CD1c-positive myeloid dendritic cell (primary cell): ENCODE data around the gene NCEH1.
"Not testable (repeated sequence)": the region's sequence is repeated elsewhere in the genome, so short reads cannot be mapped to it uniquely, and the experiment has no call there.

ENCODE experiments used
- DNase-seq: peaks from one replicate; pipeline ENCODE4 v3.0.0-alpha.2; 2016; ENCODE audit errors: extremely low spot score

Gene NCEH1

DNA sequence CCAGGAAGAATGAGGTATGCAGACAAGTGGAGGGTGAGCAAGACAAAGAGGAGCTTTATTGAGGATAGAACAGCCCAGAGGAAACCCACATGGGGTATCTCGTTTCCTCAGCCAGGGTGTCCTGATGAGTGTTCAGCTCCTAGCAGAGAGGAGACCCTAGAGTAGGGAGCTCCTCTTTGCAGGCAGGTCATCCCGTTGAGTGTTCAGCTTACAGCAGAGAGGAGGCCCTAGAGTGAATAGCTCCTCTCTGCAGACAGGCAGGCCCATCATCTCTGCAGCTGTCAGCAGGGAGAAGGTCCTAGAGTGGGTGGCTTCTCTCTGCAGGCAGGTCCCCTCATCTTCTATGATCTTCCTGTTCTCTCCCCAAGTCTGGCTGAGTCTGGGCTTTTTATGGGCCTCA, 97.0 kb downstream of the NCEH1 start:
- DNase-seq: no peak

DNA sequence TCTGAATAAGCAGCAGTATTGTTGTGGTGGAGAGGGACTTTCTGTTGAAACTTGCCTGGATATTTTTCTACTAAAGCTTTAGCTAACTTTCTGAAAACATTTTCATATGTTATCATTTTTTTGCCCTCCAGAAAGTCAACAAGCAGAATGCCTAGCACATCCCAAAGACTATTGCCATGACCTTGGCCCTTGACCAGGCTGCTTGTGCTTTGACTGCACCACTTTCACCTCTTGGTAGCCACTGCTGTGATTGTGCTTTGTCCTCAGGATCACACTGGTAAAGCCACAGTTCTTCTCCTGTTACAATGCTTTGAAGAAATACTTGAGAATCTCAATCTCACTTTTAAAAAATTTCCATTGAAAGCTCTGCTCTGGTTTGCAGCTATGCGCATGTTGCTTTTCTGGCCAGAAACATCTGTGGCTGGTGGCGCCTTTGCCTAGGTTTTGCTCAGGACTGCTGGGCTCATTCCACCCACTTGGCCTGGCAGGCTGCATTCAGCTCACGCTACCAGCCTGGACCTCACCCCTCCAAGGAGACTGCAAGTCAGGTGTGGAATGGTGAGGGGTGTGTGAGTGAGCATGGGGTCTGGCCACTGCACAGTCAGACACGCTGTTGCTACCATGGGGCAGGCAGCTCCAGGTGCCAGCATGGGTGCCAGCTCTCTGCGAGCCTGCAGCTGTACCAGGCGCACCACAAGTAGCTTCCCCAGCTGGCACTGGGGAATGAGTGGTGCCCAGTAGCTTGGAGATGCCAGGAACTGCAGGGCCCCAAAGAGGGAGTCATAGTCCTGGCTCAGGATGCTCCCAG, 97.8 kb downstream of the NCEH1 start:
- no peak for DNase-seq

DNA sequence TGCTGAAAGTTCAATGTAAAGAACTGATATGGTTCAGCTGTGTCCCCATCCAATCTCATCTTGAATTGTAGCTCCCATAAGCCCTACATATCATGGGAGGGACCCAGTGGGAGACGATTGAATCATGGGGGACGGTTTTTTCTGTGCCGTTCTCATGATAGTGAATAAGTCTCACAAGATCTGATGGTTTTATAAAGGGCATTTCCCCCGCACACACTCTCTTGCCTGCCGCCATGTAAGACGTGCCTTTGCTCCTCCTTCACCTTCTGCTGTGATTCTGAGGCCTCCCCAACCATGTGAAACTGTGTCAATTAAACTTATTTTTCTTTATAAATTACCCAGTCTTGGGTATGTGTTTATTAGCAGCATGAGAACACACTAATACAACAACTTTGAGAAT, 101.1 kb downstream of the NCEH1 start:
- DNase-seq: no peak

DNA sequence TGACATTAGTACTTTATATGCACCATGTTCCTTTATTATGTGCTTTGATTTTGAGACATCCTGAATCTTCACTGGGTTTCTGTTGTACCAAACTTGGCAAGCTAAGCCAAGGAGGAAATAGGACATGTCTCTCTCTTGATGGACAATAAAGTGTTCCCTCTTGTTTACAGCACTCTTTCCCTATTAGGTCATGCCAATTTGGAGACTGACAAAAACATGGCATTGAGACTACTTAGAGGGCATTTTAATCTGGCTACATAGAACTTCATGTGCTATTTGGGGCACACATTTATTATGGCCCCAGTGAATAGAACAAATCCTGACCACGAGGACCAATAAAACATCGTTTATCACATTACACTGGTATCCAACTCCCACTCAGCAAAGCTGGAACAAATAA, 102.3 kb downstream of the NCEH1 start:
- no peak for DNase-seq

DNA sequence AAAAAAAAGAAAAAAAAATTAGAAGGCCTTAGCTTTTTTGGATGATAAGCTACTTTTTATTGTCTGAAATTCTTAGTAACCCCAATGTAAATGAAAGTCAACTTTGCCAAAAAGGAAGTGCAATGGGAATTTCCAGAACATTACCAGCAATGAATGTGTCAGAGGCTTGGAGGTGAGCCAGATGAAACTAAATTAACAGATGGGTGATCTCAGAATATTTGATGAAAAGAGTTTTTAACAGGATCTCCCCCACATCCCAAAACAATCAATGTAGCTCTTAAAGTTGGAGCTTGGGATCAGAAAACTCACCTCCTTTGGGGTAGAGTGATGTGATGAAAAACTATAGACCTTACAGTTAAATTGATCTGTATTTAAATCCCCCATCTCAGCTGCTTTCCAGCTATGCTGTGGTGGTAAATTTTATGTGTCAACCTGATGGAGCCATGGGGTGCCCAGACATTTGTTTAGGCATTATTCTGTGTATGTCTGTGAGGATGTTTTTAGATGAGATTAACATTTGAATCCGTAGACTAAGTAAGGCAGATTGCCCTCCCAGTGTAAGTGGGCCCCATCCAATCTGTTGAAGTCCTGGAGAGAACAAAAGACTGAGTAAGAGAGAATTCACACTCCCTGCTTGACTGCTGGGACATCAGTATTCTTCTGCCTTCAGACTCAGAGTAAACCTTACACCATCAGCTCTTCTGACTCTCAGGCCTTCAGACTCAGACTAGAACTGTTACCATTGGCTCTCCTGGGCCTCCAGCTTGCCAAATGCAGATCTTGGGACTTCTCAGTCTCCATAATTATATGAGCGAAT, 103.4 kb downstream of the NCEH1 start:
- peak; percentile 51 for DNase-seq

DNA sequence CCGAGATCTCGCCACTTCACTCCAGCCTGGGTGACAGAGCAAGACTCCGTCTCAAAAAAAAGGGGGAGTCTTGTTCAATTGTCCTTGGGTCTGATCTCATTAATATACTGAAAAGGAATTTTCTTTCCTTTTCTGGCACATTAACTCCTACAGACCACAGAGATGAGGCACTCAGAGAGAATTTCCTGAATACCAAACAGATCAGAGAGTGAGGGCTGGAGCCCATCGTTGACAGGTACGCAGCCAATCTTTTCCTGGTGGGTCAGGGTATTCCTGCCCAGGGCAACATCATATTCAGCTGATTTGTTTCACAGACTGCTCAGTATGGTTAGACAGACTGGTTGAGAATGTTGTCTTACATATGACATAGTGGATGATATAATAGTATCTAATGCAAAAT, 104.8 kb downstream of the NCEH1 start:
- DNase-seq: no peak

DNA sequence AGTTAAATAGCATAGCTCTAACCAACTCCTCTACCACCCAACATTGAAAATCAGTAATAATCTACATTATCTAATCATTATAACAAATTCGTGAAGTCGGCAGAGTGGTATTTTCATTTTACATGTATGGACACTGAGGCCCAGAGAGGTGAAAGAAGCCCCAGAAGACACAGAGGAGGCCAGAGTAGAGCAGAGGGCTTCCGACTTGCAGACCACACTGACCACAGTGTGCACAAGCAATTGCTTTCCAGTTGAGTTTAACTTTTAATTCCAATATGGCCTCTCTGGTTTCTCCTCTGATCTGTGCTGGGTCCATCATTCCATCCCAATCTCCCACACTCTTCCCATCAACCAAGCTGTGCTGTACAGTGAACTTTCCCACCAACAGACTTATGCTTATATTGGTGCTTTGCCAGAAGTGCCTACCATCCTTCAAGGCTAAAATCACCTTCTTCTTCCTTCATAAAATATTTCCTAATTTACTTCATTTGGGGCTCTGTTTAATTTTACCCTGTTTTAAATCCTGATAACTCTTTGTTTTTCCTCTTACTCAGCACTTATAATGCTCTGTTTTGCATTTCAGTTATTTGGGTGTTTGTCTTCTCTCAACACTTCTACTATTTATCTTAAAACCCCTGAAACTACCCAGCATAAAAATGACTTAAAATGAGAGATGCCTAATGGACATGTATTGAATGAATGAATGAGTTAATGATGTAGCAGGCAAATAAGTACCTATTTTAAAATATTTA, 105.8 kb downstream of the NCEH1 start:
- no peak for DNase-seq

DNA sequence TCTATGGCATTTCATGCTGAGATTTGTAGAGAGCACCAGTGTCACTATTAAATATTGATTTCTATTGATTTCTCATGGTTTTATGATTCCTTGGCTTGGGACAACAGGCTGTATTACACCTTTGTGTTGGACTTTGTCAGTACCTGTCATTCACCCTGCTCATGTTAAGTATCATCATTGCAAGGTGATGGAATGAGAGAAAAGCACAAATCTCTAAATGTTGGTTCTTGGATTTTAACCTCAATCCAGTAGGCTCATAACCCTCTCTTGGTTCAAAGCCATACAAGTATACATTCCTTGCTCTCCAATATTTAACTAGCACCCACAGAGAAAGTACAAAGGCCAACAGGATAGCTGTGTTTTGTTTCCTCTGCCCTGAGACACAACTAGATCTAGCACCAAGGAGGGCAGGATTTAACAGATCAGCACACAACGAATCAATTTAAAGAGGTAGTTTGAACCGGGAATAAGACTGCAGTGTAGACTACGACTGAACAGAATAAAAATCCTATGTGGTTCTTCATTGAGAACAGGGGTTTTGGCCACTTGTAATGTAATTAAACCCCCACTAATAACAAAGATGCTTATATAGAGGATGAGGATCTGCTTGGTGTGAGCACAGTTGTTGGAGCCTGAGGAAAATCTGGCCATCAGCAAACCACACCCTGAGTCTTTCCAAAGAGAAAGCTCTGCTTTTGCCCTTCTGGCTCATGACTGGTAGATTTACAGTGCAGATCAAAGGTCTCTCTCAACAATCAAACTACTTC, 109.6 kb downstream of the NCEH1 start:
- DNase-seq: no peak

DNA sequence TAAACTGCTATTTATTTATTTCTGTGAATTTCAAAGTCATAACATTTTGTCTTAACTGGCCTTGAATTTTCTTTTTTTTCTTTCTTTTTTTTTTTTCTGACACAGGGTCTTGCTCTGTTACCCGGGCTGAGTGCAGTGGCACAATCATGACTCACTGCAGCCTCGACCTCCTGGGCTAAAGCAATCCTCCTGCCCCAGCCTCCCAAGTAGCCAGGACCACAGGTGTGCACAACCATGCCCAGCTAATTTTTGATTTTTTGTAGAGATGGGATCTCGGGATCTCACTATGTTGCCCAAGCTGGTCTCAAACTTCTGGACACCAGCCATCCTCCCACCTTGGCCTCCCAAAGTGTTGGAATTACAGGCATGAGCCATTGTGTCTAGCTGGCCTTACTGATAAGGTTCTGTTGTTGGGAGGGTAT, 110.2 kb downstream of the NCEH1 start:
- no peak for DNase-seq

DNA sequence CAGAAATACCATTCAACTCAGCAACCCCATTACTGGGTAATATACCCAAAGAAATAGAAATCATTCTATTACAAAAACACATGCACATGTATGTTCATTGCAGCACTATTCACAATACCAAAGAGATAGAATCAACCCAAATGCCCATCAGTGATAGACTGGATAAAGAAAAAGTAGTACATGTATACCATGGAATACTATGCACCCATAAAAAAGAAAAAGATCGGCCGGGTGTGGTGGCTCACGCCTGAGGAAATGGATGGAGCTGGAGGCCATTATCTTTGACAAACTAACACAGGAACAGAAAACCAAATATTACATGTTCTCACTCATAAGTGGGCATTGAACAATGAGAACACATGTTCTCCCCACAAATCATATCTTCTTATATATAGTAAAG, 112.0 kb downstream of the NCEH1 start:
- DNase-seq: no peak

DNA sequence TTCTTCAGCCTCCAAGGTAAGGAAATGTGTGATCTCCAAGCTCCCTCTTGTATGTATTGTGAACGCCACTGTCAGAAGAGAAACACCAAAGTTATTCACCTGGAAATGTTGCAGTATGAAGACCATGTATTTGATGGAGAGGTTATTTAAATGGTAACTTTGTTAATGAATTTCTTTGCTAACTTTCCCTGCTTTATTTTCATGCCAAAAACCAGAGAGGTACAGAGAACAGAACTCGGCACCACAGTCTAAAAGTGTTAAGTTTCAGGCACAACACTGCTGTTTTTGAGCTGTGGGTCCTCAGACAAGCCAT, 114.5 kb downstream of the NCEH1 start:
- DNase-seq: no peak

DNA sequence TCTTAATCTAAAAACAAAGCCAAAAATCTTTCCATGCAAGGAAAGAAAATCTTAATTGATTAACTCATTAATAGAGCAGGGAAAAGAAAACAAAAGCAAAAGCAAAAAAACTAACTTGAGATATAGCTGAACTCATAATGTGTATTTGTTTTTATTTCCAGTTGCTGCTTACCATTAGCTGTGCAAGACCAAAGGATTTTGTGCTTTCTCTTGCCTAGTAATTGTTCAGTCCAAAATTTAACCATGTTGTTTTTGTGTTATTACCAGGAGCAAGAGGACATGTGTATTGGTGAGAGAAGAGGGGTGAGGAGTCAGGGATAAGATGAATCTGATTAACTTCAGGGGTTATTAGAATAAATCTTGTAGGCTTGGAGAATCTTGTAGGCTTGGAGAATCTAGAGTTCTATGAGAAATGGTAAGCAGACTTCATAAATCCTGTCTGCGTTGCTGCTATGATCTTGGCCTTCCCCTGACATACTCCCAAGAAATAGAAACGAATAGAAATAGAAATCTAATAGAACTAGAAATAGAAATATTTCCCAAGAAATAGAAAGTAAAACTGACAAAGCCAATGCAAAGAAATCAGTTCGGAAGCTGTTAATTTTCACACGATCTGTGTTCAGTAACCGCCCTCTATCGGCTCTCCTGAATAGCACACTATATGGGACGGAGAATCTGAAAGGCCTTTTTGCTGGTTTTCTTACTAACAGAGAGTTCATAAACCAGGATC, 115.0 kb downstream of the NCEH1 start:
- peak; percentile 76 for DNase-seq

DNA sequence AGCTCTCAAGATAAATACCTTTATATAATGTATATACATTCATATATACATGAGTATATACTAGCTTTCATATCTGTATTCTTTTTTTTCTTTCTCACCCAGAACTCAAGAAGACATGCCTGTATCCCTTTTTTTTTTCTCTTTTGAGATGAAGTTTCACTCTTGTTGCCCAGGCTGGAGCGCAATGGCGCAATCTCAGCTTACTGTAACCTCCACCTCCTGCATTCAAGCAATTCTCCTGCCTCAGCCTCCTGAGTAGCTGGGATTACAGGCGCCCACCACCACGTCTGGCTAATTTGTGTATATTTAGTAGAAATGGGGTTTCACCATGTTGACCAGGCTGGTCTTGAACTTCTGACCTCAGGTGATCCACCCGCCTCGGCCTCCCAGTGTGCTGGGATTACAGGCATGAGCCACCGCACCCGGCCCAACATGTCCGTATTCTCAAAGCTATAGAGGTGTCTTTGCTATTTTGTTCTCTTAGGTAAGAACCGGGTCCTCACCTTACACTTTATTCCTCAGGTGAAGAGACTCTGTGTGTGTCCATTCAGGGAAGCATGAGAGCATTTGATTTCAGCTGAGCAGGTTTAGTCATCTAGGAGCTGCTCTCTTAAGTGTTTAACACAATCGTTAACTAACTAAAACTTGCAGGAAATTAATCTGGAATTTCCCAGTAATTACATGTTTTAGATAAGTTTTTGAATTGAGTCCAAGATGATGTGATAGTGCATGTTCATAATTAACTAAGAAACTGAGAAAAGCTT, 115.8 kb downstream of the NCEH1 start:
- DNase-seq: not testable (repeated sequence)

DNA sequence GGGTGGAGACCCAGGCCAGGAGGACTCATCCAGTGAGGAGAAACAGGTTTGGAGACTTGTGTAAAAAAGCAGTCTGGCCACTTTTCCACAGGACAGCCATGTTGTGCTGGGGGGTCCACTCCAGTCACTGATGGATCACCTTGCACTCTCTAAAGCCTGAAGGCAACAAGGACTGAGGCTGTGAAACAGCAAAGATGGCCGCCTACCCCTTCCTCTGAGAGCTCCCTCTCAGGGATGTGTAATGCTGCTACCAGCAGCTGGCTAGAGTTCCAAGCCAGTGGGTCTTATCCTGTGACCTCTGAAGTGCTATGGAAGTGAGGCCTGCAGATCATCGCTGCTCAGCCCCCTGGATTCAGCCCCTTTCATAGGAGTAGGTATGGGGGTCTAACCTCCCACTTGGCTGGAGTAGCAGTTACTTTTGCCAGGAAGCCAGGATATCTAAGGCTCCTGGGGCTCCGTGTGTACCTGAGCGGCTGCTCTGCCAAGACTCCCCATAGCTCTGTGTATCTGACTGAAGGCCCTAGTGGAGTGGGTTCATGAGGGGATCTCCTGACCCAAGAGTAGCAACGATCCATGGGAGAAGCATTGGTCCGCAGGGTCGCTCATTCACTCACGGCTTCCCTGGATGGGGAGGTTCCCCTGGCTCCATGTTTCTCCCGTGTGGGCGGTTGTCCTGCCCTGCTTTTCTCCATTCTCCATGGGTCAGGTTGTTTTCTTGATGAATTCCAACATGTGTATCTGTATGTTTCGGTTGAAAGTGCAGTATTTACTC, 117.8 kb downstream of the NCEH1 start:
- DNase-seq: no peak

DNA sequence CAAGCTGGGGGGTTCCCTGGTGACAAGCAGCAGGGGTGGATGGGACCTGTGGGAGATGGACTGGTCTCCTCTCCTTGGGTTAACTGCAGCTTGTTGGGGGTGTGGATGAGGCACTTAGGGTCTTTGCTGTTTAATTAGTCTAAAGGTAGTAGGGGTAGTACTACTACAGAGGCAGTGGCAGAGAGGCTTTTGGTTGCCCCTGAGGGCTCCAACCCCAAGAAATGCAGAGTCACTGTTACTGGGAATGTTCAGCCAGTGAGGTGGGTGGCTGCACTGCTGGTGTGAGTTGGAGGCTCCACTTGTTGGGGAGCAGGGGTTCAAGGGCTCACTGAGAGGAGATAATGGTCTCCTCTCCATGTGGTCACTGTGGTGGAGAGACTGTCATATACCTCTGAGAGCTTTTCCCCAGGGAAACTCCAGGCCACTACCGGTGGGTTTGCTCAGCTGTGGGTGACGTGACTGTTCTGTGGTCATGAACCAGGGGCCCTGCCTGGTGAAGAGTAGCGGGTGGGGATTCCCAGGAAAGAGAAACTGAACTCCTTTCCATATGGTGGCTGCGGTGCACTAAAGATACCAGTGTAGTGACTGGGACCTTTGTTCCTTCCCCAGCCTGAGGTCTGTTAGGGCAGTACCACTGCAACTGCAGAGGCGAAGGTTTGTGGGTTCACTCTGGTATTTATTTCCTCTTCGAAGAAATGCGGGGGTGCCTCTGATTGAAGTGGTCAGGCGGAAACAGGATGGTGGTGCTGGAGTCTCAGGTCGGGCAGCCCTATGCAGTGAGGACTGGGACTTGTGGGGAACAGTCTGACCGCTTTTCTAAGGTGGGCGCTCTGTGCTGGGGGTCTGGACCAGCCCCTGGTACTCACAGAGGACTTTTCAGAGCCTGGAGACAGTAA, 118.7 kb downstream of the NCEH1 start:
- DNase-seq: peak; percentile 80

DNA sequence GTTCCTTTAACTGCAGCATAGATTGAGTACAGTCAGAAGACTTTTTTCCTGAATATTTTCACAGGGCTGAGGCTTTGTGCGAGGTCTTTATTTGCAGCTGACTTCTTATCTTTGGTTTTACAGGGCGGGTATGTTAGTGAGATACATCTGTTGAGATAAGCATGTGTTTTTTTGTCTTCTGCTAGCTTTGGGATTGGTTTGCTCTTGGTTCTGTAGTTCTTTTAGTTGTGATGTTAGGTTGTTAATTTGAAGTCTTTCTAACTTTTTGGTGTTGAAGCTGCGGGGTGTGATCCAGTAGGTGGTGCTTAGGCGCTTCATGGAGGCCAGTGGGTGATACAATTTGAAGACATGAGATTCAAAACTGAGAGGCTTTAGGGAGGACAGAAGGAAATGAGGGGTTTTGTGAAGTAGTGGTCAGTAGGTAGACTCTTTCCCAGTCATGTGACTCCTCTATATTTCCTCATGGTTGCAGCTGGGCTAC, 119.7 kb downstream of the NCEH1 start:
- no peak for DNase-seq

DNA sequence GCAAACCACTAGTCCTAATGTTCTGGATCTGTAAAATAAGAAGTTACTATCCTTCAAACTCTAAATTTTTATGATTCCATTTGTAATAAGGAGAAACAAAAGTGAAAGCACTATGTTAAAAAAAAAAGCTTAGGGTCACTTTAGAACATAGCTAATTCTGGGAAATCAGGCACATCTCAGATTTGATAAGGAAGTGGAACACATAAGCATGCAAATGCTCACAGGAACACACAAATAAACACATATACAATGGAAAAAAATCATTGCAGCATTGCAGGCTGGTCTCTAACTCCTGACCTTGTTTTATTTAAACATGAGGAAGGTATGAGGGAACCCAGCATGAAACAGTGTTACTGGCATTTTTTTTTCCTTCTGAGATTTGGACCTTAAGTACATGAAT, 124.4 kb downstream of the NCEH1 start:
- peak; percentile 45 for DNase-seq

DNA sequence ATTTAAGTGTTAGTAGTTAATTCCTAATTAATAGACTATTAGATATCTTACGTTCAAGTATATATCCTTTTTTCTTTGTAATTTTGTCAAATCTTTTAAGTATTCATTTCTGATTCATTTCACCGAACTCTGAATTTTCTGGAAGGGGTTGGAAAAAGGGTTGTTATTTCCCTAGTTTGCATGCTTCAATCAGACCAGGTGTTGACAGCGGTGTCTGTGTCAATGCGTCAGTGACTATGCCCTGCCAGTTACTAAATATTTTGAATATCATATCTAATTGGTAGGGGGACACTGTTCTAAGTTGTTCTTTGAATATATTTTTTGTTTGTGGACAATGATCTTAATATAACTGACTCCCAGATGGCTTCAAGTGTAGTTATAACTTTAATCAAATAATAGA, 124.9 kb downstream of the NCEH1 start:
- DNase-seq: no peak
